Left forelimb (tissue), 1 donor: ENCODE data around the gene ATAD3C.
"Not testable (repeated sequence)": the region's sequence is repeated elsewhere in the genome, so short reads cannot be mapped to it uniquely, and the experiment has no call there.

Experiments used
- DNase-seq: peaks from one replicate; pipeline ENCODE4 v3.0.0-alpha.2; 2018; ENCODE audit warnings: low spot score

The ATAD3C gene

DNA sequence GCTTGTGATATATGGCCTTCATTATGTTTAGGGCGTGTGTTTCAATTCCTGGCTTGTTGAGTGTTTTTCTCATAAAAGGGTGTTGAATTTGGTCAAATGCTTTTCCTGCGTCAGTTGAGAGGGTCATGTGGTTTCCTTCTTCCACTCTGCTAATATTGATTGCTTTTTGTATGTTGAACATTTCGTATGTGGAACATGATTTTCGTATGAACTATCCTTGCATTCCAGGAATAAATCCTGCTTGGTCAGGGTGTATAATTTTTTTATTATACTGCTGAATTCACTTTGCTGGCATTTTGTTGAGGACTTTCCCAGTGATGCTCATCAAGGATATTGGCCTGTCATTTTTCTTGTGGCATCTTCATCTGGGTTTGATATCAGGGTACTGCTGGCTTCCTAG is 57.8 kb downstream of the ATAD3C start:
- DNase-seq, result no peak

DNA sequence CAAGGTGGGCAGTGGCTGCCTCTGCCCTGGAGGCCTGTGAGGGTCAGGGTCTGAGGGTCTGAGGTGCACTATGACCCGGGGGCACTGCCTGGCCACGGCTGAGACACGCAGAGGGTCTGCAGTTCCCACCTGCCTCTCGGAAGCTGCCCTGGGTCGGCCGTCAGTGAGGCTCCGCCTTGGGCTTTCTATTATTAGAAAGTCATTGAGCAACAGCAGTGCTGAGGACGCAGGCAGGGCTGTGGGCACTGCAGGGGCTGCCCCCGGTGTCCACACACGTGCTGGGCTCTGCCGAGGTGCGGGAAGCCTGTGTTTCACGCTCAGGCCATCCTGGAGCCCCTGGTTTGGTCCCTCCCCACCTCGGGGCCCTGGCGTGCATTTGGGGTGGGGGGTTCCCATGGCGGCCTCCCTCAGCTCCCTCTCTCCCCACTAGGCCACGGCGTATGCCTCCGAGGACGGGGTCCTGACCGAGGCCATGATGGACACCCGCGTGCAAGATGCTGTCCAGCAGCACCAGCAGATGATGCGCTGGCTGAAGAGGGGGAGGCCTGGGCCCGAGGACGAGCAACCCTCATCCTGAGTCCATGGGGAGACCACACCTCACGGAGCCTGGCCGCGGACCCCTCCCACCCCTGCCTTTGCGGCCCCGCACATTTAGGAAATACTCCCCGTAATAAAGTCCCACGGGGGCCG is 59.4 kb downstream of the ATAD3C start:
- not testable (repeated sequence) for DNase-seq

DNA sequence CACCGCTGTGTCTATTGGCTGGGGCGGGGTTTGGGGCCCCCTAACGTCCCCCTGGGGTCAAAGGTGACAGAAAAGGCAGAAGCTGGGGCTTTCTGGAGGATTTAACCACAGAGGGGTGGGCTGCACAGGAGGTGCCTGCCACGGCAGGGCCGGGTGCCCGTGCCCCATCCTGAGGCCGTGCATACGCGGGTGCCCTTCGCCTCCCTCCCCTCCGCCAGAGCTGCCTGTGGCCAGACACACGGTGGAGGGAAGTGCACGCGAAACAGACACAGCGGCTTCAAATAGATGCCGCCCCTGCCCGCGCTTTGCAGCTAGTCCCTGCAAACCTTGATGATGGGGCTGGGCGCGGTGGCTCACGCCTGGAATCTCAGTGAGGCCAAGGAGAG is 60.0 kb downstream of the ATAD3C start:
- not testable (repeated sequence) for DNase-seq

DNA sequence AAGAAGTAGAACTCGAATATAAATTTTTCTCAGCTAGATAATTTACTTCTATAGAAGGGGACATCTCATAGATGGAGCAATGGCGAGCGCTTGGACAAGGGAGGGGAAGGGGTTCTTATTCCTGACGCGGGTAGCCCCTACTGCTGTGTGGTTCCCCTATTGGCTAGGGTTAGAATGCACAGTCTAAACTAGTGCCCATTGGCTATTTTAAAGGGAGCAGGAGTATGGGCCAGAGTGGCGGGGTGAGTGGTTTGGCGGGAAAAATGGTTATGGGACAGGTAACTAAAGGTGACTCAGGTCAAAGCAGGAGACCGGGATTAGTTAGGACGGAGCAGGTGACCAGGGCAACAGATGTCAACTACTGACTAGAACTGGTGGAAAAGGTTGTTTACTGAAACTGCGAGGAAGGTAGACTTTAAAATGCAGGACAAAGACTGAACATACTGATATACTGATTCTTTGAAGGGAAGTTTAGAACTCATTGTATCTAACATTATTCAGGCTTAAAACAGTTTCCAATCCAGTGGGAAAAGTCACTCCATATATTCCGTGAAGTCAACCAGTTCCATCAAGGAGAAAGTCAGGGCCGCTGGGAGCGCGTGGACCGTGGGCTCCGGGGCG is 61.5 kb downstream of the ATAD3C start:
- no peak for DNase-seq

DNA sequence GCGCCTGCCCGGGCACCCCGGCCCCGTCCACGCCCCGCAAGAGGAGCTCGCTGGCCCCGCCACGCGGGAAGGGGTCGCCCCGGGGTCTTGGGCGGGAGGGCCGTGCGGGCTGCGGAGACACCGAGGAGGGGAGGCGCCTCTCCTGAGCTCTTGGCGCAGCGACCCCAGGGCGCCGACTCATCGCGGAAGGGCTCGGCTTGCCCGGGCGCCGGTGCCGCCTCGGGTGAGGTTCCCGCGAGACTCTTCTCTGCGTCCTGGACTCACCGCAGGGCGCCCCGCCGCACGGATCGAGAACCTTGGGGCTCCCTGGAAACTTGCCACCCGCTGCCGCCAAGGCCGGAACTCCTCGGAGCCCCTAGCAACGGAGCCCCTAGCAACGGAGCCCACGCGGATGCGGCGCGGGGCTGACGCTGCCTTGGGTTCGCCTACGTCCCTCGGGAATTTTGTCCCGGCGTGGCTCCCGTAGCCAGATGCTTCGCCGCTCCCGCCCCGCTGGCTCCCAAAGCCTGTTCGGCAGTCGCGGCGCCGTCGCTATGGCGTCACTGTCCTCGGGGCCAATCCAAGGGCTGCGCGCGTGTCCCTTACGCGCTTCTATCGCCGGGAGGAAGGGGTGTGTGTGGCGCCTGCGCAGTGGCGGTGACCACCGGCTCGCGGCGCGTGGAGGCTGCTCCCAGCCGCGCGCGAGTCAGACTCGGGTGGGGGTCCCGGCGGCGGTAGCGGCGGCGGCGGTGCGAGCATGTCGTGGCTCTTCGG is 62.2 kb downstream of the ATAD3C start, which contains the start of gene ATAD3A:
ATAD3A (plus strand) TSS at position 630 of the 753 bp plus-strand sequence; CDS start at position 737, 107 bp downstream.
- peak; percentile 97 for DNase-seq

DNA sequence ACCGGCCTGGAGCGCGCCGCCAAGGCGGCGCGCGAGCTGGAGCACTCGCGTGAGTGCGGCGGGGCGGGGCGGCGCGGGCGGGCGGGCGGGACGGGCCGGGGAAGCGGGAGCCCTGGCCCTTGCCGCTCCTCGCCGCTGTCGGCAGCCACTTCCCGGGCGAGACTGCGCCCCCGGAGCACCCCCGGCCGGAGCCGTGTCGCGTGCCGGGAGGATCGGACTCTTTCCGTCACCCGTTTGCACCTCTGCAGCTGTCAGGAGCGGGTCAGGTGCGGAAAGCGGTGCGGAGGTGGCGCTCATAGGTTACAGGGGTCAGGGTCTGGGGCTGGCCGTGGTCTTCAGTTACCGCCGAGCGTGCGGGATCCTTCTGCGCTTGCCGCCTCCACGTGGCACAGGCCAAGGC is 62.9 kb downstream of the ATAD3C start:
- DNase-seq, result not testable (repeated sequence)

DNA sequence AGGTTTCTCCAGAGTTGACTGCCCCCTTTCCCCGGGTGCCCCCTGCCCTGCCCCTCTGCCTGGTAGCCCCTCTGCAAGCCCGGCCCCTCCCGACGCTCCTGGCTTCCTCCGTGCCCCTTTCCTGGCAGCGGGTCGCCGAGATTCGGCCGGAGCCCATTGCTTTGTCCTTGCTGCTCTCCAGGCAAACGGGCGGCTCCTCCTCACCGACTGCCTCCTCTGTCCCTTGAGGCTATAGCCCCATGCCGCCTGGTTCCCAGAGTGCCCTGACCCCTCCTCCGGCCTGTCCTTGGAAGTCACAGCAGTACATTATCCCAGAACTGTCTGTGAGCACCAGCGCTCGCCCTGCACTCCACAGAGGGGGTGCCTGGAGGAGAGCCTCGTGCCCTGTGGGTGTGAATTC is 64.2 kb downstream of the ATAD3C start:
- not testable (repeated sequence) for DNase-seq

DNA sequence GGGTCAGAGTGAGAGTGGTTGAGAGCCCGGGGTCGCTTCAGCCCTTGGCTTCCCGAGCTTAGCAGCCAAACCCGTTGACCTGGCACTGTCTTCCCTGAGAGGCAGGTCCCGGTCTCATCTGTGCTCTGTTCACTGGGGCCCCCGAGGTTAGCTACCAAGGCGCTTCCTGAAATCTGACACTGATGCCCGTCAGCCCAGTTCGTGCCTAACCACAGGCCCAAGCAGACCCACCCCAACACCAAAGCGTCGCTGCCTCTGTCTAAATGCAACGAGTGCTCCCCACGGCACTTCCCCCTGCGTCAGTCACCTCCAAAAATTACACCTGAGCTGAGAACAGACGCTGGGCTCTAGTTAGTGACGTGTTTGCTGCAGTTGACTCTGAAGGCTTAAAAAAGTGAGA is 64.9 kb downstream of the ATAD3C start:
- not testable (repeated sequence) for DNase-seq

DNA sequence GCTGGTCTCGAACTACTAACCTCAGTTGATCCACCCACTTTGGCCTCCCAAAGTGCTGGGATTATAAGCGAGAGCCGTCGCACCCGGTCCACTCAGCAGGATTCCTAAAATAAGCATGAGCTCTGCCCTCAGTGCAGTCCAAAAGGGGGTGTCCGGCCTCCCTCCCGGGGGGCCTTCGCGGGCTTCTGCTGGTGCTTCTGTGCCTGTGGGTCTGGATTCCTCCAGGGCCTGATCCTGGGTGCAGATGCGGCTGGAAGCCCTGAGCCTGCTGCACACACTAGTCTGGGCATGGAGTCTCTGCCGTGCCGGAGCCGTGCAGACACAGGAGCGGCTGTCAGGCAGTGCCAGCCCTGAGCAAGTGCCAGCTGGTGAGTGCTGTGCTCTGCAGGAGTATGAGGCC is 67.4 kb downstream of the ATAD3C start:
- DNase-seq, result not testable (repeated sequence)

DNA sequence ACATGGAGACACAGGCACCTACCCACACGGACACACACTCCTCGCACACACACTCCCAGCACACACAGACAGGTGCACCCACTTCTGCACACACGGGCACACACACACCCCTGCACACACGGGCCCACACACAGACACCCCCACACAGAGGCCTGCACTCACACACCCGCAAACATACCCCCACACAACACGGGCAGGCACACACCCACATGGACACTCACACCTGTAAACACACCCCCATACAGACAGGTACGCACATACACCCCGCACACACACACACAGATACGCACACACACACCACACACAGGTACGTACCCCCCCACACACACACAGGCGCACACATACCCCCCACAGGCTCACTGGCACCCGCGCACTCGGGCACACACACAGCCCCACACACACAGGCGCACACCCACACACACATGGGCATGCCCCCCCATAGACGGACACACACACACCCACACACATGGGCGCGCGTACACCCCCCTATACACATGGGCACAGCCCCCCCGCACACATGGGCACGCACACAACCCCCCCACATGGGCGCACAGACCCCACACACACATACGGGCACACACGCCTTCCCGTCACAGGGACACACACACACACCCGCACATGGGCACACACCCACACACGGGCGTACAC is 68.6 kb downstream of the ATAD3C start:
- no peak for DNase-seq

DNA sequence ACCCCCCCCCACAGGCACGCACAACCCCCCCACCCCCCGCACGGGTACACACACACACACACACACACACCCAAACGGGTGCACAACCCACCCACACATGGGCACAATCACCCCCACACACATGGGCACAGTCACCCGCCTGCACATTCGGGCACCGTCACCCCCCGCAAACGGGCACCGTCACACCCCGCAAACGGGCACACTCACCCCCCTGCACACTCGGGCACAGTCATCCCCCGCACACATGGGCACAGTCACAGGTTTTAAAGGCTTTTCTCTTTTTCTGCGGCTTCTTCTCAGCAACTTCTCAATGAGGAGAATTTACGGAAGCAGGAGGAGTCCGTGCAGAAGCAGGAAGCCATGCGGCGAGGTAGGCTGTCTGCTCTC is 69.1 kb downstream of the ATAD3C start:
- DNase-seq, result not testable (repeated sequence)
